ENCODE results near the gene IGFALS.

IGFALS gene

GRCh38 chr16:1771864-1772361 lies 21.6 kb downstream of the IGFALS start:
- no peak for DNase-seq

GRCh38 chr16:1771188-1771863 lies 22.2 kb downstream of the IGFALS start, which contains the start of gene NME3:
Gene NME3 (minus strand): TSS chr16:1771543. CDS start chr16:1771534, 9 bp downstream.
- DNase-seq (no peak), ATAC-seq (ENCODE audit: insufficient read depth, low read depth) (no peak)
- H3K27me3 ChIP-seq (ENCODE audit: insufficient read depth, low read length, poor library complexity) = no peaks in the 10 kb centered on the region
- H3K4me2 ChIP-seq (ENCODE audit: insufficient read depth, low read length) = peak within 1 kb of the TSS; percentile 98
- H3K9ac ChIP-seq (ENCODE audit: low read depth, low read length) = peak within 1 kb of the TSS; percentile 99
- H3K79me2 ChIP-seq (ENCODE audit: insufficient read depth, low read length) = peaks cover 44% of the 10 kb centered on the region
- no peaks in the 10 kb centered on the region for H3K9me3 ChIP-seq (ENCODE audit: insufficient read depth, low read length, severe bottlenecking)
- peak within 1 kb of the TSS; percentile 83 for H3K27ac ChIP-seq (ENCODE audit: low read length)
- no peak for TF ChIP-seq EZH2 (IDR thresholded peaks at IDR 0.05; ENCODE audit: borderline replicate concordance, low read depth, low read length, severe bottlenecking)
- H3K4me1 ChIP-seq (ENCODE audit: insufficient read depth, low read length) = peaks cover 32% of the 10 kb centered on the region
- H3K36me3 ChIP-seq (ENCODE audit: insufficient read depth, low read length) = peaks cover 64% of the 10 kb centered on the region
- H4K20me1 ChIP-seq (ENCODE audit: insufficient read depth, low read length) = peaks cover 37% of the 10 kb centered on the region
- H2AFZ ChIP-seq (ENCODE audit: low read depth, low read length) = peak within 1 kb of the TSS; percentile 93; the same call in 1 of the 2 replicates
- H3K4me3 ChIP-seq (ENCODE audit: low read depth in 1 of 2, low read length in 2 of 2) = peak within 1 kb of the TSS; percentile 54 to 90; a peak in 3 of 4 replicates

More at GRCh38 chr16:1771864-1772361, 21.6 kb downstream of the IGFALS start:
- Histone ChIP-seq H3K4me3 (ENCODE audit: low read depth in 1 of 2, low read length in 2 of 2) (peak overlapping the region; percentile 54 to 90; a peak in 3 of 4 replicates), H3K27ac (ENCODE audit: low read length) (peak overlapping the region; percentile 83), H3K36me3 (ENCODE audit: insufficient read depth, low read length) (peaks cover 64% of the 10 kb centered on the region), H2AFZ (ENCODE audit: low read depth, low read length) (peak overlapping the region; percentile 93; the same call in 1 of the 2 replicates), H3K27me3 (ENCODE audit: insufficient read depth, low read length, poor library complexity) (no peaks in the 10 kb centered on the region), H3K4me2 (ENCODE audit: insufficient read depth, low read length) (peak overlapping the region; percentile 98), H3K9me3 (ENCODE audit: insufficient read depth, low read length, severe bottlenecking) (no peaks in the 10 kb centered on the region), H3K4me1 (ENCODE audit: insufficient read depth, low read length) (peaks cover 32% of the 10 kb centered on the region), H3K79me2 (ENCODE audit: insufficient read depth, low read length) (peaks cover 44% of the 10 kb centered on the region), H3K9ac (ENCODE audit: low read depth, low read length) (peak overlapping the region; percentile 99), H4K20me1 (ENCODE audit: insufficient read depth, low read length) (peaks cover 39% of the 10 kb centered on the region)
- TF ChIP-seq EZH2 (IDR thresholded peaks at IDR 0.05; ENCODE audit: borderline replicate concordance, low read depth, low read length, severe bottlenecking) (no peak), CTCF (IDR thresholded peaks at IDR 0.05; ENCODE audit: borderline replicate concordance, extremely low read depth, low read length, poor library complexity, severe bottlenecking) (no peak)
- ATAC-seq (ENCODE audit: insufficient read depth, low read depth) = no peak

GRCh38 chr16:1770328-1771187 lies 22.9 kb downstream of the IGFALS start:
- DNase-seq = no peak
- Histone ChIP-seq H3K4me2 (ENCODE audit: insufficient read depth, low read length) (peak overlapping the region; percentile 22; the same call in 1 of the 2 replicates), H3K36me3 (ENCODE audit: insufficient read depth, low read length) (peaks cover 64% of the 10 kb centered on the region), H3K79me2 (ENCODE audit: insufficient read depth, low read length) (peaks cover 42% of the 10 kb centered on the region), H3K9ac (ENCODE audit: low read depth, low read length) (no peak overlapping the region), H4K20me1 (ENCODE audit: insufficient read depth, low read length) (peaks cover 29% of the 10 kb centered on the region), H3K9me3 (ENCODE audit: insufficient read depth, low read length, severe bottlenecking) (no peaks in the 10 kb centered on the region), H3K27ac (ENCODE audit: low read length) (no peak overlapping the region), H3K4me3 (ENCODE audit: low read depth in 1 of 2, low read length in 2 of 2) (no peak overlapping the region), H2AFZ (ENCODE audit: low read depth, low read length) (no peak overlapping the region), H3K27me3 (ENCODE audit: insufficient read depth, low read length, poor library complexity) (no peaks in the 10 kb centered on the region), H3K4me1 (ENCODE audit: insufficient read depth, low read length) (peaks cover 31% of the 10 kb centered on the region)
- no peak for ATAC-seq (ENCODE audit: insufficient read depth, low read depth)
- TF ChIP-seq CTCF (IDR thresholded peaks at IDR 0.05; ENCODE audit: borderline replicate concordance, extremely low read depth, low read length, poor library complexity, severe bottlenecking) = no peak
- no peak for TF ChIP-seq EZH2 (IDR thresholded peaks at IDR 0.05; ENCODE audit: borderline replicate concordance, low read depth, low read length, severe bottlenecking)
